DOHH2 (cell line): ENCODE measurements around the gene SLC22A12.

ENCODE experiments used
- H3F3A ChIP-seq: fragments of 200-600 bp; sonication (generic), shearing (Covaris generic); 2 replicates; pipeline ENCODE4 v1.6.0; 2016; ENCODE audit warnings: antibody characterized with exemption, mild to moderate bottlenecking; ENCODE audit not compliant: control insufficient read depth, insufficient read depth
- H3K27ac ChIP-seq: fragments of 200-600 bp; sonication (generic); 2 replicates; pipeline ENCODE4 v1.5.1; 2014; ENCODE audit warnings: low read depth, mild to moderate bottlenecking, low read length, moderate library complexity
- H3K27me3 ChIP-seq: fragments of 200-600 bp; sonication (generic); 2 replicates; pipeline ENCODE4 v1.6.1; 2014; ENCODE audit warnings: mild to moderate bottlenecking, low read length, mixed read lengths; ENCODE audit not compliant: control insufficient read depth
- H3K36me3 ChIP-seq: fragments of 200-600 bp; sonication (generic); 2 replicates; pipeline ENCODE4 v1.6.1; 2014; ENCODE audit warnings: mild to moderate bottlenecking, low read length, moderate library complexity, mixed read lengths; ENCODE audit not compliant: control insufficient read depth
- H3K4me1 ChIP-seq: fragments of 200-600 bp; sonication (generic); 2 replicates; pipeline ENCODE4 v1.6.1; 2014; ENCODE audit warnings: mild to moderate bottlenecking, low read length, mixed read lengths; ENCODE audit not compliant: control insufficient read depth
- H3K4me2 ChIP-seq: fragments of 200-600 bp; sonication (generic); 2 replicates; pipeline ENCODE4 v1.6.0; 2014; ENCODE audit warnings: mild to moderate bottlenecking, low read length, moderate library complexity
- H3K4me3 ChIP-seq: fragments of 200-600 bp; sonication (generic); 2 replicates; pipeline ENCODE4 v1.5.1; 2014; ENCODE audit warnings: mild to moderate bottlenecking, low read length, mixed read lengths
- H3K79me2 ChIP-seq: fragments of 200-600 bp; sonication (generic); 2 replicates; pipeline ENCODE4 v1.6.1; 2014; ENCODE audit warnings: mild to moderate bottlenecking, low read length, mixed read lengths; ENCODE audit not compliant: control insufficient read depth
- H3K9me2 ChIP-seq: fragments of 200-600 bp; sonication (generic); replicated peaks from 2 replicates; pipeline ENCODE4 v1.6.1; 2014; ENCODE audit warnings: mild to moderate bottlenecking, low read length, mixed read lengths; ENCODE audit not compliant: control insufficient read depth
- H3K9me3 ChIP-seq: fragments of 200-600 bp; sonication (generic); 2 replicates; pipeline ENCODE4 v1.6.1; 2014; ENCODE audit warnings: antibody characterized with exemption, low read length, mixed read lengths; ENCODE audit not compliant: control insufficient read depth, insufficient read depth
- H4K20me1 ChIP-seq: fragments of 200-600 bp; sonication (generic); 2 replicates; pipeline ENCODE4 v1.6.0; 2014; ENCODE audit warnings: low read depth, mild to moderate bottlenecking, antibody characterized with exemption, low read length, moderate library complexity; ENCODE audit not compliant: control insufficient read depth, insufficient read depth
- EZH2phosphoT487 ChIP-seq: fragments of 200-600 bp; sonication (generic); IDR thresholded peaks from 2 replicates; pipeline ENCODE4 v1.6.1; 2017; ENCODE audit warnings: borderline replicate concordance, mild to moderate bottlenecking, antibody characterized with exemption, low read length, moderate library complexity, mixed read lengths
- TF ChIP-seq, protein P1 (sequence below): fragments of 200-600 bp; sonication (generic); IDR thresholded peaks from one replicate; pipeline ENCODE4 v1.5.1; 2014; ENCODE audit warnings: antibody characterized with exemption, mild to moderate bottlenecking, low read depth, low read length; ENCODE audit not compliant: poor library complexity, severe bottlenecking

The SLC22A12 gene

DNA sequence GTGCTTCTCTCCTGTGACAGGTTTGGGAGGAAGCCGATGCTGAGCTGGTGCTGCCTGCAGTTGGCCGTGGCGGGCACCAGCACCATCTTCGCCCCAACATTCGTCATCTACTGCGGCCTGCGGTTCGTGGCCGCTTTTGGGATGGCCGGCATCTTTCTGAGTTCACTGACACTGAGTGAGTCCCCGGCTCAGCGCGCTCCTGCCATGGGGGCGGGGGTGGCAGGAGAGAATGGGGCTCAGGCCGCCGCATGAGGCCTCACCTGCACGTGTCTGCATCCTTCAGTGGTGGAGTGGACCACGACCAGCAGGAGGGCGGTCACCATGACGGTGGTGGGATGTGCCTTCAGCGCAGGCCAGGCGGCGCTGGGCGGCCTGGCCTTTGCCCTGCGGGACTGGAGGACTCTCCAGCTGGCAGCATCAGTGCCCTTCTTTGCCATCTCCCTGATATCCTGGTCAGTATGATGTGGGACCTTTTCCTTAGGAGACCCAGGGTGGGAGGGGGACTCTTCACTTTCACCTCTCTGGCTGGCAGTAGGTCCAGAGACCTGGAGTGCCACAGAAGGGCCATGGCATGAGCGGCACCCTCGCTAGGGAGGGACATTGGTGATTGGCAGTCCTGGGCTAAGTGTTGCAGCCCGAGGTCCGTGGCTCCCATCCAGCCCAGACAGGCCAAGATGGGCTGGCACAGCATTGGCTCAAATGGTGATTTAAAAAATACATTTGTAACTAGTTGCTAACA lies 28.9 kb upstream of the SLC22A12 start:
- Histone ChIP-seq H3K27ac (no peak overlapping the region), H3K9me2 (no peaks in the 10 kb centered on the region), H3F3A (no peaks in the 10 kb centered on the region), H3K4me3 (no peak overlapping the region), H3K79me2 (no peaks in the 10 kb centered on the region), H4K20me1 (no peaks in the 10 kb centered on the region), H3K27me3 (no peaks in the 10 kb centered on the region), H3K9me3 (no peaks in the 10 kb centered on the region), H3K36me3 (no peaks in the 10 kb centered on the region), H3K4me1 (no peaks in the 10 kb centered on the region), H3K4me2 (no peak overlapping the region)
- TF ChIP-seq EZH2phosphoT487: no peak
- TF ChIP-seq, protein P1, sequence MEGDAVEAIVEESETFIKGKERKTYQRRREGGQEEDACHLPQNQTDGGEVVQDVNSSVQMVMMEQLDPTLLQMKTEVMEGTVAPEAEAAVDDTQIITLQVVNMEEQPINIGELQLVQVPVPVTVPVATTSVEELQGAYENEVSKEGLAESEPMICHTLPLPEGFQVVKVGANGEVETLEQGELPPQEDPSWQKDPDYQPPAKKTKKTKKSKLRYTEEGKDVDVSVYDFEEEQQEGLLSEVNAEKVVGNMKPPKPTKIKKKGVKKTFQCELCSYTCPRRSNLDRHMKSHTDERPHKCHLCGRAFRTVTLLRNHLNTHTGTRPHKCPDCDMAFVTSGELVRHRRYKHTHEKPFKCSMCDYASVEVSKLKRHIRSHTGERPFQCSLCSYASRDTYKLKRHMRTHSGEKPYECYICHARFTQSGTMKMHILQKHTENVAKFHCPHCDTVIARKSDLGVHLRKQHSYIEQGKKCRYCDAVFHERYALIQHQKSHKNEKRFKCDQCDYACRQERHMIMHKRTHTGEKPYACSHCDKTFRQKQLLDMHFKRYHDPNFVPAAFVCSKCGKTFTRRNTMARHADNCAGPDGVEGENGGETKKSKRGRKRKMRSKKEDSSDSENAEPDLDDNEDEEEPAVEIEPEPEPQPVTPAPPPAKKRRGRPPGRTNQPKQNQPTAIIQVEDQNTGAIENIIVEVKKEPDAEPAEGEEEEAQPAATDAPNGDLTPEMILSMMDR: no peak

DNA sequence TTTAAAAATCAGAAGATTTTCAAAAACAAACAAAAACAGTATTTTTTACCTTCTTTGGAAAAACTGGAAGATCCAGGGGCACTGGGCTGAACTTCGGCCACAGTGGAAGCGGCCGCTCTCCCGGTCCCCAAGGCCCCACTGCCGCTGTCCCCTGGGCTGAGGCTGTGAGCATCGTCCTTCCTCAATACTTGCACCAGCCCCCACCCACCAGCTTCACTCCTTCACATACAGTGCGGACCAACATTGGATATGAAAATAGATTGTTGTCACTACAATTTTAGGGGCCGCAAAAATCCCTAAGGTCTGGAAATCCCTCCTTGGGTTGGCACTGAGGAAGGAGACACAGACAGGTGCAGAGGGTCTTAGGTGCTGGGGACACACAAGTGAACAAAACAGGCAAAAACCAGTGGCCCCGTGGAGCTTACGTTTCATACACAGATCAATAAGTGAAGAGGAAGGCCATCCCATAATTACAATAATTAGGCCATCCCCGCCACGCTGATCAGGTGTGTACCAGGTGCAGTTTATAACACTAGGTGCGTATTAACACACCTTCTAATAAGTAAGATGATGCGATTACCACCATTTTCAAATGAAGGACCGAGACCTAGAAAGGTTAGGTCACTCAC lies 28.2 kb upstream of the SLC22A12 start:
- no peak overlapping the region for H3K4me2 ChIP-seq
- H3F3A ChIP-seq: no peaks in the 10 kb centered on the region
- no peaks in the 10 kb centered on the region for H3K79me2 ChIP-seq
- no peaks in the 10 kb centered on the region for H3K9me3 ChIP-seq
- H3K27ac ChIP-seq: no peak overlapping the region
- no peaks in the 10 kb centered on the region for H3K9me2 ChIP-seq
- no peak for TF ChIP-seq EZH2phosphoT487
- H3K27me3 ChIP-seq: no peaks in the 10 kb centered on the region
- no peaks in the 10 kb centered on the region for H3K4me1 ChIP-seq
- no peak overlapping the region for H3K4me3 ChIP-seq
- no peaks in the 10 kb centered on the region for H4K20me1 ChIP-seq
- no peaks in the 10 kb centered on the region for H3K36me3 ChIP-seq

DNA sequence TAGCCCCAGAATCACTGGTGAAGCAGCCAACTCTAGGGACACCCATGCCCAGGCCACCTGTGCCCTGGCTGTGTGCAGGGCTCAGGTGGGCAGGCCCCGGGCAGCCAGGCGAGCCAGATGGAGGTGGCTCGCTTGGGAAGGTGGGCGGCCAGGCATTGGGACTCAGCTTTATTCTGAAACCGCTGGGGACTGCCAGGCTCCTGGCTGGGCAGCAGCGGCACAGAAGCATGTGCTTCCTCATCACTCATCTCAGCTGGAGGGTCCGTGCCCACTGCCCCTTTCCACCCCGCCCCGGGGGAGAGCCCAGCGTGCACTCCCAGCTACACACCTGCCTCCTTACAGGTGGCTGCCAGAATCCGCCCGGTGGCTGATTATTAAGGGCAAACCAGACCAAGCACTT lies 27.1 kb upstream of the SLC22A12 start:
- TF ChIP-seq, protein P1: no peak
- no peak for TF ChIP-seq EZH2phosphoT487
- no peak overlapping the region for H3K4me3 ChIP-seq
- H3K9me2 ChIP-seq: no peaks in the 10 kb centered on the region
- H4K20me1 ChIP-seq: no peaks in the 10 kb centered on the region
- no peaks in the 10 kb centered on the region for H3F3A ChIP-seq
- H3K4me2 ChIP-seq: no peak overlapping the region
- H3K27me3 ChIP-seq: no peaks in the 10 kb centered on the region
- no peaks in the 10 kb centered on the region for H3K9me3 ChIP-seq
- no peaks in the 10 kb centered on the region for H3K79me2 ChIP-seq
- H3K27ac ChIP-seq: no peak overlapping the region
- no peaks in the 10 kb centered on the region for H3K4me1 ChIP-seq
- H3K36me3 ChIP-seq: no peaks in the 10 kb centered on the region

DNA sequence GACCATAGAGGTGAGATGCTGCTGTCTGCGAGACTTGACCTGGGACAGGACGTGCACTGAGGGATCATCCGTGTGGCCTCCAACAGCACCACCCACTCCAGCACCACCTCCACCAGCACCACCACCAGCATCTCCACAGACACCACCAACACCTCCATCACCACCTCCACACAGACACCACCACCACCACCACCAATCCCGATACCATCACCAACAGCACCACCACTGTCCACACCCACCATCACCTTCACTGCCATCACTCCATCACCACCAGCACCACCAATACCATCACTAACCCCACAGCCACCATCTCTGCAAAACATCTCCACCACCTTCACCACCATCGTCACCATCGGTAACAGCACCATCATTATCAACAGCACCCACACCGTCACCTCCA lies 26.6 kb upstream of the SLC22A12 start:
- H3F3A ChIP-seq: no peaks in the 10 kb centered on the region
- no peaks in the 10 kb centered on the region for H3K79me2 ChIP-seq
- no peaks in the 10 kb centered on the region for H3K27me3 ChIP-seq
- no peaks in the 10 kb centered on the region for H3K36me3 ChIP-seq
- H4K20me1 ChIP-seq: no peaks in the 10 kb centered on the region
- TF ChIP-seq EZH2phosphoT487: no peak
- TF ChIP-seq, protein P1: no peak
- no peaks in the 10 kb centered on the region for H3K9me3 ChIP-seq
- H3K27ac ChIP-seq: no peak overlapping the region
- H3K4me1 ChIP-seq: no peaks in the 10 kb centered on the region
- no peak overlapping the region for H3K4me2 ChIP-seq
- H3K4me3 ChIP-seq: no peak overlapping the region
- H3K9me2 ChIP-seq: no peaks in the 10 kb centered on the region
